ENCODE results near the gene BTN3A1. TPM values are rescaled to one million over a fixed set of nuclear protein-coding genes. Genes with fewer than 3 reads are reported as not detected.

Gene BTN3A1
- total RNA-seq, 1 donor from 2014 or later = 9.7 TPM

- Mint-ChIP-seq H3K27ac (no peak overlapping the region), H3K9me3 (peaks cover 16% of the 10 kb centered on the region), H3K27me3 (ENCODE audit: insufficient read depth, low read depth) (no peaks in the 10 kb centered on the region), H3K36me3 (peaks cover 20% of the 10 kb centered on the region), H3K4me1 (peaks cover 22% of the 10 kb centered on the region), H3K4me3 (no peak overlapping the region)
- Histone ChIP-seq H3K4me2 (peak overlapping the region; percentile 78), H3K27me3 (no peaks in the 10 kb centered on the region), H3K27ac (no peak overlapping the region), H3K9me3 (ENCODE audit: low read depth) (no peaks in the 10 kb centered on the region), H3K79me2 (ENCODE audit: low read depth) (no peaks in the 10 kb centered on the region), H3K4me1 (no peaks in the 10 kb centered on the region), H2AFZ (replicated peaks) (peak overlapping the region; percentile 96), H3K4me3 (peak overlapping the region; percentile 64), H4K20me1 (ENCODE audit: low read depth) (no peaks in the 10 kb centered on the region), H3F3A (ENCODE audit: low read depth) (no peaks in the 10 kb centered on the region), H3K36me3 (no peaks in the 10 kb centered on the region), H3K9ac (no peak overlapping the region)
- TF ChIP-seq EZH2 (IDR thresholded peaks at IDR 0.05) (no peak), EZH2phosphoT487 (IDR thresholded peaks at IDR 0.05) (no peak)
- TF ChIP-seq, protein P1, sequence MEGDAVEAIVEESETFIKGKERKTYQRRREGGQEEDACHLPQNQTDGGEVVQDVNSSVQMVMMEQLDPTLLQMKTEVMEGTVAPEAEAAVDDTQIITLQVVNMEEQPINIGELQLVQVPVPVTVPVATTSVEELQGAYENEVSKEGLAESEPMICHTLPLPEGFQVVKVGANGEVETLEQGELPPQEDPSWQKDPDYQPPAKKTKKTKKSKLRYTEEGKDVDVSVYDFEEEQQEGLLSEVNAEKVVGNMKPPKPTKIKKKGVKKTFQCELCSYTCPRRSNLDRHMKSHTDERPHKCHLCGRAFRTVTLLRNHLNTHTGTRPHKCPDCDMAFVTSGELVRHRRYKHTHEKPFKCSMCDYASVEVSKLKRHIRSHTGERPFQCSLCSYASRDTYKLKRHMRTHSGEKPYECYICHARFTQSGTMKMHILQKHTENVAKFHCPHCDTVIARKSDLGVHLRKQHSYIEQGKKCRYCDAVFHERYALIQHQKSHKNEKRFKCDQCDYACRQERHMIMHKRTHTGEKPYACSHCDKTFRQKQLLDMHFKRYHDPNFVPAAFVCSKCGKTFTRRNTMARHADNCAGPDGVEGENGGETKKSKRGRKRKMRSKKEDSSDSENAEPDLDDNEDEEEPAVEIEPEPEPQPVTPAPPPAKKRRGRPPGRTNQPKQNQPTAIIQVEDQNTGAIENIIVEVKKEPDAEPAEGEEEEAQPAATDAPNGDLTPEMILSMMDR (IDR thresholded peaks at IDR 0.05) = peak; percentile 31
- peak; percentile 46 for DNase-seq (ENCODE audit: low spot score)
Measured at GRCh38 chr6:26420688-26421171, 18.7 kb downstream of the BTN3A1 start.

DNA sequence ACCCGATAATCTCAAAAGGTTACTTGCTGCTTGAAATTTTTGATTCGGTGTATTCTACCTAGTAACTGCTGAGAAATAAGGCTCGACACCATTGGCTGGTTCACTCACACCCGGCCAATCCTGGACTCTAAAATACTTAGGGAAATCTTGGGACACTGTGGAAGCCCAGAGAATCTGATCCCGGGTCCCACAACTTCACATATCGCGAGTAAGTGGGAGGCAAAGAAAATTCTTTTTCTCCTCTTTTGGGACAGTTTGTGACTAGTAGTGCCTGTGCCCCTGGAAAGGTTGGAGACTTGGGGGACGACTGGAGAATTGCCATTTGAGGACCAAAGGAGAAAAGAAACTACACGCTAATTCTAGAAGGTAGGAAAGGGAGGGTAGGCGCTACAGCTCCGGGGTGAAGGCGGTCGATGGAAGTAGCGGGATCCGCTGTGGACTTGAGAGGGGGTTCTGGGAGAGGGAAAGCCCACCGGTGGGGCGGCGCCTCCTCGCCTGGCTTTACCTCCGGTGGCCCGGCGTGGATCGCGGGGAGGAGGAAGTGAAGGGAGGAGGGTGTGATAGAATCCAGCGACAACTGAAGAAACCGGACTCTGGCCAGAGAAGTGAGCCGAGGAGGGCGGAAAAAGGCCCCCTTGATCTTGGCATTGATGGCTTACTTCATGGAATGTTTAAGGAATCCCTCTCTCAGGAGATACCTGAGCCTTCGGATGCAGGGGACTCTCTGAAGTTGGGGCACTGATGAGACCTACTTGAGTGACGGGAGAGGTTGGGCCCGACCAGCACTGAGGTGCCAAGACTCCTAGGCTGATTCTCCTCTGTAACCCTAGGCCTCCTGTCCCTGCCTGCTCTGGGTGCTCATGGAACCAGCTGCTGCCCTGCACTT, 19.4 kb downstream of the BTN3A1 start:
- H3K4me1 ChIP-seq = no peaks in the 10 kb centered on the region
- H3K79me2 ChIP-seq (ENCODE audit: low read depth) = no peaks in the 10 kb centered on the region
- H3K36me3 ChIP-seq = no peaks in the 10 kb centered on the region
- Mint-ChIP-seq H3K4me1 (peaks cover 22% of the 10 kb centered on the region), H3K36me3 (peaks cover 20% of the 10 kb centered on the region), H3K9me3 (peaks cover 14% of the 10 kb centered on the region), H3K4me3 (no peak overlapping the region), H3K27me3 (ENCODE audit: insufficient read depth, low read depth) (no peaks in the 10 kb centered on the region), H3K27ac (no peak overlapping the region)
- H3K9me3 ChIP-seq (ENCODE audit: low read depth) = no peaks in the 10 kb centered on the region
- H3K27ac ChIP-seq = no peak overlapping the region
- H3F3A ChIP-seq (ENCODE audit: low read depth) = no peaks in the 10 kb centered on the region
- H4K20me1 ChIP-seq (ENCODE audit: low read depth) = no peaks in the 10 kb centered on the region
- H3K4me3 ChIP-seq = peak overlapping the region; percentile 64
- peak; percentile 89 for DNase-seq (ENCODE audit: low spot score)
- peak overlapping the region; percentile 36 for H3K9ac ChIP-seq
- no peaks in the 10 kb centered on the region for H3K27me3 ChIP-seq
- TF ChIP-seq, protein P1 (IDR thresholded peaks at IDR 0.05) = no peak
- TF ChIP-seq EZH2 (IDR thresholded peaks at IDR 0.05) (no peak), EZH2phosphoT487 (IDR thresholded peaks at IDR 0.05) (no peak)
- peak overlapping the region; percentile 96 for H2AFZ ChIP-seq (replicated peaks)
- H3K4me2 ChIP-seq = peak overlapping the region; percentile 78

DNA sequence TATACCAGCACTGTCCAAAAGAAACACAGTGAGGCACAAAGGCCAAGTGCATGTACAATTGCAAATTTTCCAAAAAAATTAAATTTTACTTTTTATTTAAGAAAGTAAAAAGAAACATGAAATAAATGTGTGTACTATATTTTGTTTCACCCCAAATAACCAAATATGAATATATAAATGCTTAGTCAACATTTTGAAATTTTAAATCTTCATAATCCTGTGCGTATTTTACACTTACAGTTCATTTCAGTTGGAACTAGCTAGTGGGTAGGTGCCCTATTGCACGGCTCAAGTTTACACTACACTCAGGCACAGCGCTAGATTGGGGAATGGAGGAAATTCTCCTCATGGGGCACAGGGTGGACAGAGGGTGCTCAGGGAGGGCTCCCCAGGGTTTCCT, 20.3 kb downstream of the BTN3A1 start:
- Histone ChIP-seq H3K27ac (no peak overlapping the region), H3F3A (ENCODE audit: low read depth) (no peaks in the 10 kb centered on the region), H3K36me3 (no peaks in the 10 kb centered on the region), H3K9me3 (ENCODE audit: low read depth) (no peaks in the 10 kb centered on the region), H3K9ac (no peak overlapping the region), H3K27me3 (no peaks in the 10 kb centered on the region), H3K4me2 (peak overlapping the region; percentile 78), H3K4me3 (peak overlapping the region; percentile 64), H4K20me1 (ENCODE audit: low read depth) (no peaks in the 10 kb centered on the region), H2AFZ (replicated peaks) (no peak overlapping the region), H3K4me1 (no peaks in the 10 kb centered on the region), H3K79me2 (ENCODE audit: low read depth) (no peaks in the 10 kb centered on the region)
- H3K4me1 Mint-ChIP-seq = peaks cover 22% of the 10 kb centered on the region
- peaks cover 10% of the 10 kb centered on the region for H3K9me3 Mint-ChIP-seq
- no peak overlapping the region for H3K27ac Mint-ChIP-seq
- no peaks in the 10 kb centered on the region for H3K27me3 Mint-ChIP-seq (ENCODE audit: insufficient read depth, low read depth)
- peak overlapping the region; percentile 63 for H3K4me3 Mint-ChIP-seq
- no peak for DNase-seq (ENCODE audit: low spot score)
- TF ChIP-seq EZH2 (IDR thresholded peaks at IDR 0.05) (no peak), EZH2phosphoT487 (IDR thresholded peaks at IDR 0.05) (no peak)
- TF ChIP-seq, protein P1 (IDR thresholded peaks at IDR 0.05) = no peak
- peaks cover 27% of the 10 kb centered on the region for H3K36me3 Mint-ChIP-seq
